Measurements from ENCODE around the gene GET3. TPM values are rescaled to one million over a fixed set of nuclear protein-coding genes. Genes with fewer than 3 reads are reported as not detected.

GET3 gene
- total and polyA plus RNA-seq, 2 of the 13 experiments (the other 11 are each of a cell fraction or from before 2014, with no cell fraction given) = 57.7 to 59.4 TPM

GRCh38 chr19:12794971-12795381, 57.7 kb downstream of the GET3 start:
- no TSS peak for BruUV-seq (replicated peaks)
- ChIA-PET POLR2A (interaction anchor here (1.6 to 2.4 kb wide), 3 partner anchors 17 to 34 kb away, joined by 6 to 21 read pairs (median 17); no protein-coding TSS in a partner anchor), CTCF (ENCODE audit: low intra/inter-chr PET ratio, low total read pairs) (interaction anchor here (2.6 to 3.7 kb wide), 2 partner anchors 17 to 20 kb away, joined by 6 to 54 read pairs; partner anchors contain the start of gene HOOK2)
- no peaks in the 10 kb centered on the region for H3K9me3 ChIP-seq (ENCODE audit: low read length)
- ATAC-seq (no peak), DNase-seq (ENCODE audit: low spot score) (no peak), FAIRE-seq (no peak)
- H3K79me2 ChIP-seq (ENCODE audit: insufficient read depth, low read length) = peaks cover 8% of the 10 kb centered on the region
- in situ Hi-C loops (cut with HindIII; ENCODE audit: extremely low pct_ligation_motif_present, low pct_unique_long_range_greater_than_20kb) (no loop called here), intact Hi-C loops (cut with micrococcal nuclease; ENCODE audit: unreplicated experiment) (no loop called here)
- no peak overlapping the region for H3K4me3 ChIP-seq (replicated peaks in 1 of 3; ENCODE audit: insufficient read depth in 1 of 3, low read depth in 2 of 3, low read length in 3 of 3)
- H3K36me3 ChIP-seq (replicated peaks in 1 of 2; ENCODE audit: control insufficient read depth in 1 of 2, insufficient read depth in 2 of 2, low read length in 2 of 2) = peaks cover 2 to 9% of the 10 kb centered on the region in 2 experiments; a peak in 4 of 5 replicates
- H3K4me1 ChIP-seq (ENCODE audit: insufficient read depth, low read length) = peaks cover 39% of the 10 kb centered on the region
- H3K27ac ChIP-seq (ENCODE audit: extremely low read length, insufficient read depth, low read length) = no peak overlapping the region
- no peaks in the 10 kb centered on the region for H3K27me3 ChIP-seq (ENCODE audit: control insufficient read depth in 1 of 2, insufficient read depth in 2 of 2, low read length in 2 of 2)
- 94% methylated on average over 9 of the region's 9 CpGs for whole genome bisulfite sequencing (ENCODE audit: low lambda C conversion rate)
- no peak overlapping the region for H2AFZ ChIP-seq (ENCODE audit: low read length)
- H4K20me1 ChIP-seq (ENCODE audit: insufficient read depth, low read length) = no peaks in the 10 kb centered on the region
- H3K9ac ChIP-seq (ENCODE audit: insufficient read depth, low read depth, low read length) = no peak overlapping the region
- TF ChIP-seq ESRRA (CRISPR knock-in tag; IDR thresholded peaks at IDR 0.05; ENCODE audit: low read depth) (no peak), TSC22D2 (CRISPR knock-in tag; IDR thresholded peaks at IDR 0.05; ENCODE audit: borderline replicate concordance) (no peak), ZZZ3 (CRISPR knock-in tag; IDR thresholded peaks at IDR 0.05; ENCODE audit: borderline replicate concordance) (no peak), ZNF691 (CRISPR knock-in tag; IDR thresholded peaks at IDR 0.05; ENCODE audit: borderline replicate concordance, low read depth) (no peak), KDM4B (CRISPR knock-in tag; IDR thresholded peaks at IDR 0.05) (no peak), HOXA7 (CRISPR knock-in tag; IDR thresholded peaks at IDR 0.05) (no peak), RAD51 (IDR thresholded peaks at IDR 0.05; ENCODE audit: borderline replicate concordance) (no peak)
- TF ChIP-seq, protein P1, sequence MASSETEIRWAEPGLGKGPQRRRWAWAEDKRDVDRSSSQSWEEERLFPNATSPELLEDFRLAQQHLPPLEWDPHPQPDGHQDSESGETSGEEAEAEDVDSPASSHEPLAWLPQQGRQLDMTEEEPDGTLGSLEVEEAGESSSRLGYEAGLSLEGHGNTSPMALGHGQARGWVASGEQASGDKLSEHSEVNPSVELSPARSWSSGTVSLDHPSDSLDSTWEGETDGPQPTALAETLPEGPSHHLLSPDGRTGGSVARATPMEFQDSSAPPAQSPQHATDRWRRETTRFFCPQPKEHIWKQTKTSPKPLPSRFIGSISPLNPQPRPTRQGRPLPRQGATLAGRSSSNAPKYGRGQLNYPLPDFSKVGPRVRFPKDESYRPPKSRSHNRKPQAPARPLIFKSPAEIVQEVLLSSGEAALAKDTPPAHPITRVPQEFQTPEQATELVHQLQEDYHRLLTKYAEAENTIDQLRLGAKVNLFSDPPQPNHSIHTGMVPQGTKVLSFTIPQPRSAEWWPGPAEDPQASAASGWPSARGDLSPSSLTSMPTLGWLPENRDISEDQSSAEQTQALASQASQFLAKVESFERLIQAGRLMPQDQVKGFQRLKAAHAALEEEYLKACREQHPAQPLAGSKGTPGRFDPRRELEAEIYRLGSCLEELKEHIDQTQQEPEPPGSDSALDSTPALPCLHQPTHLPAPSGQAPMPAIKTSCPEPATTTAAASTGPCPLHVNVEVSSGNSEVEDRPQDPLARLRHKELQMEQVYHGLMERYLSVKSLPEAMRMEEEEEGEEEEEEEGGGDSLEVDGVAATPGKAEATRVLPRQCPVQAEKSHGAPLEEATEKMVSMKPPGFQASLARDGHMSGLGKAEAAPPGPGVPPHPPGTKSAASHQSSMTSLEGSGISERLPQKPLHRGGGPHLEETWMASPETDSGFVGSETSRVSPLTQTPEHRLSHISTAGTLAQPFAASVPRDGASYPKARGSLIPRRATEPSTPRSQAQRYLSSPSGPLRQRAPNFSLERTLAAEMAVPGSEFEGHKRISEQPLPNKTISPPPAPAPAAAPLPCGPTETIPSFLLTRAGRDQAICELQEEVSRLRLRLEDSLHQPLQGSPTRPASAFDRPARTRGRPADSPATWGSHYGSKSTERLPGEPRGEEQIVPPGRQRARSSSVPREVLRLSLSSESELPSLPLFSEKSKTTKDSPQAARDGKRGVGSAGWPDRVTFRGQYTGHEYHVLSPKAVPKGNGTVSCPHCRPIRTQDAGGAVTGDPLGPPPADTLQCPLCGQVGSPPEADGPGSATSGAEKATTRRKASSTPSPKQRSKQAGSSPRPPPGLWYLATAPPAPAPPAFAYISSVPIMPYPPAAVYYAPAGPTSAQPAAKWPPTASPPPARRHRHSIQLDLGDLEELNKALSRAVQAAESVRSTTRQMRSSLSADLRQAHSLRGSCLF (CRISPR knock-in tag; IDR thresholded peaks at IDR 0.05; ENCODE audit: borderline replicate concordance) = no peak
- TF ChIP-seq, protein P2, sequence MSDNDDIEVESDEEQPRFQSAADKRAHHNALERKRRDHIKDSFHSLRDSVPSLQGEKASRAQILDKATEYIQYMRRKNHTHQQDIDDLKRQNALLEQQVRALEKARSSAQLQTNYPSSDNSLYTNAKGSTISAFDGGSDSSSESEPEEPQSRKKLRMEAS (IDR thresholded peaks at IDR 0.05) = no peak
- no peak overlapping the region for H3K4me2 ChIP-seq (ENCODE audit: low read depth, low read length)

Data from HepG2 (cell line).